ENCODE data around the gene FBXO3.

DNA sequence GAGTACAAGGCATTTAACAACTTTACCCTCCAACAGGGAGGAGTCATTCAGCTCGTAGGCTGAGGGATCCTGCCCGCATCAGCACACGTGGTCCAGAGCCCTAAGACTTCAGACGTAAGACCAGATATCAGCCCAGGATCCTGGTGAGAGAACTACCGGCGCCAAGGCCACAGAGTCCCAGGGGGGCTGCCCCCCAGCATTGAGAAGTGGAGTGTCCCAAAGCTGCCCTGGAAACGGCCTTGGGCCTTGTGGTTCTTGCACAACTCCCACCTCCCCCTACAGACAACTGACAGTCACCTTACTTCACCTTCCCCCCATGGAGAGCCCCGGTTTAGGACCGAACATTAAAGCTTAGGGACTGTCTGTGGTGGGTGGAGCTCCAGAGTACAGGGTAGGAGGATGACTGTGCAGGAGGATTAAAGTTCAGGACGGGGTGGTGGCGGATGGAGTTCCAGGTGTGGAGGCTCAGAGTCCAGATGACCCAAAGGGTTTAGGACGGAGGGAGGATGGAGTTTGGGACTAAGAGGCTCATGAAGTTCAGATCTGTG, 74.7 kb downstream of the FBXO3 start:
- TF ChIP-seq POLR2AphosphoS5 (IDR thresholded peaks at IDR 0.05; ENCODE audit: low read depth, low read length): no peak
- no peak for TF ChIP-seq POLR2A (IDR thresholded peaks at IDR 0.05; ENCODE audit: low read depth, low read length)
- no peak for TF ChIP-seq TAF1 (IDR thresholded peaks at IDR 0.05; ENCODE audit: low read depth, low read length)

All from GM12891 (cell line).